Activated CD4-positive, alpha-beta T cell treated with anti-CD3 and anti-CD28 coated beads, Interleukin-2, amount 50 U/mL, for 24 hours (primary cell): ENCODE results near the gene MEA1.
"Not testable (repeated sequence)": the region's sequence is repeated elsewhere in the genome, so short reads cannot be mapped to it uniquely, and the experiment has no call there.

Experiments used
- DNase-seq, 2 donors: peaks; one replicate each; pipeline ENCODE4 v3.0.0-alpha.2; 2020; ENCODE audit warnings: low read depth in 1 of 2, low spot score in 1 of 2

Gene MEA1

GRCh38 chr6:43013097-43013842, 476 bp downstream of the MEA1 start:
- no peak for DNase-seq

GRCh38 chr6:43012364-43012763, 1.4 kb downstream of the MEA1 start:
- no peak for DNase-seq

DNA sequence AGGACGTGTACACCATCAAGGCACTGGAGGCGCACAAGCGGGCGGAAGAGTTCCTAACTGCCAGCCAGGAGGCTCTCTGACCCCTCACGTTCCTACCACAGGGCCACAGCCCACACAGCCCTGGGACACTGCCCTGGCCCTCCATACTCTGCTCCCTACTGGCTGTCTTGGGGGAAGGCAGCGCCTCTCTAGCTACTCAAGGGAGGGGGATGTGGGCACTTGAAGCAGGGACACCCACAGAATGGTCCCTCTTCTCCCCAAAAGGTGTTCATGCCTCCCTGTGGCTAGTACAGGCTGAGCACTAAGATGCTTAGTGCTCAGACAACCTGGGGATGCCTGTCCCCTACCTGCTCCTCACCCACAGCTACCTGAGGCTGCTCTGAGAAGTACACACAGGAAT, 2.5 kb downstream of the MEA1 start:
- no peak for DNase-seq

DNA sequence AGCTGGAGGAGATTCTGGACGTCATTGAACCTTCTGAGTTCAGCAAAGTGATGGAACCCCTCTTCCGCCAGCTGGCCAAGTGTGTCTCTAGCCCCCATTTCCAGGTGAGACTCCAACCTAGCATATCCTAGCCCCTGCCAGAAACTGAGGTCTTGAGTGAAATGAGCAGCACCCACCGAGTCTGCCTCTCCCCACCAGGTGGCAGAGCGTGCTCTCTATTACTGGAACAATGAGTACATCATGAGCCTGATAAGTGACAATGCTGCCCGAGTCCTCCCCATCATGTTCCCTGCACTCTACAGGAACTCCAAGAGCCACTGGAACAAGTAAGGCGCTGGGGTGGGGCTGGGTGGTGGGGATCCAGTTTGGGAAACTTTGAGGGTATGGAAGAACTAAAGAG, 4.6 kb downstream of the MEA1 start:
- no peak for DNase-seq

GRCh38 chr6:43007126-43007525, 6.6 kb downstream of the MEA1 start:
- no peak for DNase-seq

- DNase-seq: no peak
Observed at GRCh38 chr6:43006251-43006650, 7.5 kb downstream of the MEA1 start.

DNA sequence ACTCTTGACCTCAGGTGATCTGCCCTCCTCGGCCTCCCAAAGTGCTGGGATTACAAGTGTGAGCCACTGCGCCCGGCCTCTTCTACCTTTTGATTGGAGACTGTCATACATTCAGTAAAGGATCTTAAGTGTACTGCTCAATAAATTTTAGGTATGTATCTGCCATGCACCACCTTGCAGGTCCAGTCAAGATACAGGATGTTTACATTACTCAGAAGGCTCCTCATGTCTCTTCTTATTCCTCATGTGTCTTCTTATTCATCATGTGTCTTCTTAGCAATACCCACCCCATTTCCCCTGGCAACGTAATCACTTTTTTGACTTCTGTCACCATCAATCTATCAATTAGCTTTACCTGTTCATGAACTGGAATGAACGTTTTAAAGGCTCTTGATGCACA, 7.9 kb downstream of the MEA1 start:
- DNase-seq: no peak

DNA sequence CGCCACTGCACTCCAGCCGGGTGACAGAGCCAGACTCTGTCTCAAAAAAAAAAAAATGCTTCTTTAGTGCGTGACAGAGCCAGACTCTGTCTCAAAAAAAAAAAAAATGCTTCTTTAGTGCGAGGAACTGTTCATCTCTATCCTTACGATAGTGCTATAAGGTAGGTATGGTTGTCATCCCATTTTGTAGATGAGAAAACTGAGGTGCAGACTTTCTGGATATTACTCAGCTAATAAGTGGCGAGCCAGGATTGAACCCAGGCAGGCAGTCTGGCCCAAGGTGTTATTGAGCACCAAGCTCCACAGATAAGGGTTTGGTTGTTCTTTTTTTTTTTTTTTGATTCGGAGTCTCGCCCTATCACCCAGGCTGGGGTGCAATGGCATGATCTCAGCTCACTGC, 11.9 kb downstream of the MEA1 start:
- no peak for DNase-seq

- not testable (repeated sequence) for DNase-seq
Observed at GRCh38 chr6:42998205-42998604, 15.5 kb downstream of the MEA1 start.

DNA sequence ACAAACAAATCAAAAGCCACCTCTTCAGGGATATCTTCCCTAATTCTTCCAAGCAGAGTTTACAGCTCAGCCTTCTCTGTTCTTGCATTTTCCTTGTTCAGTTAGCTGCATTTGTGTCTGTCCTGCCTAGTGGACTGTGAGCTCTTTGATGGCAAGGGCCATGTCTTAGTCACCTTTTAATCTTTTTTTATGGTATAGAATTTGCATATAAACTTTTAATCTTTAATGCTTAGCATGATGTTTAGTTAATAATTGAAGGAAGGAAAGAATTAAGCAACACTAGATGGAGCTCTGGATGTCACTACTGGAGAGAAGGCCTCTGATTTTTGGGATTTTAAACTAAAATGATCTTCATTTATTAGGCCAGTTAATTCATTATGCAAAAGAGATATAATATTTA, 17.2 kb downstream of the MEA1 start:
- no peak for DNase-seq

DNA sequence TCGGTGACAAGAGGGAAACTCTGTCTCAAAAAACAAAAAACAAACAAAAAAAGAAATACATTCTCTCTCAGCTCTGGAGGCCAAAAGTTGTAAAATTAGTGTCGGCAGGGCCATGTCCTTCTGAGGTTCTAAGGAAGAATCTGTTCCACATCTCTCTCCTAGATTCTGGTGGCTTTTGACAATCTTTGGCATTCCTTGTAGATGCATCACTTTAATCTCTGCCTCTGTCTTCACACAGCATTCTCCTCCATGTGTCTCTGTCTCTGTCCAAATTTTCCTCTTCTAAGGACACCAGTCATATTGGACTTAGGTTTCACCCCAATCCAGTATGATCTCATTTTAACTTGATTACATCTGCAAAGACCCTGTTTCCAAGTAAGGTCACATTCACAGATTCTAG, 20.3 kb downstream of the MEA1 start:
- no peak for DNase-seq

DNA sequence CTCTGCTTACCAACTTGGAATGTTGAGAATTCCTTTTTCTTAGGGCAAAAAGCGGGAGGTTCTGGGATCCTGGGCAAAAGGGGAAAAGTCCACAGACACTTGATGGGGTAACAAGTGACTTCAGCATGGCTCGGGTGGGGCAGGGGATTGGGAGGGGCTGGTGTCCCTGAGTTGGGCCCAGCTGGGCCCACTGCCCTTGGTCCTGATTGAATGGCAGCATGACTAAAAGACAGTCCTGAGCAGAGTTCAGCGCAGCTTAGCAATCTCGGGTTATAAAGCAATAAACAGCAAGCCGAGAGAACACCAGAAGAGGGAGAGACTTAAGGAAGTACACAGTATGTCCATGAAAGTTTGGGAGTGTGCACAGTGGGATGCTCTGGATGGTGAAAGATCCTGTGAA, 23.8 kb downstream of the MEA1 start:
- DNase-seq: no peak

- no peak for DNase-seq
Observed at GRCh38 chr6:42988486-42989020, 25.2 kb downstream of the MEA1 start.

DNA sequence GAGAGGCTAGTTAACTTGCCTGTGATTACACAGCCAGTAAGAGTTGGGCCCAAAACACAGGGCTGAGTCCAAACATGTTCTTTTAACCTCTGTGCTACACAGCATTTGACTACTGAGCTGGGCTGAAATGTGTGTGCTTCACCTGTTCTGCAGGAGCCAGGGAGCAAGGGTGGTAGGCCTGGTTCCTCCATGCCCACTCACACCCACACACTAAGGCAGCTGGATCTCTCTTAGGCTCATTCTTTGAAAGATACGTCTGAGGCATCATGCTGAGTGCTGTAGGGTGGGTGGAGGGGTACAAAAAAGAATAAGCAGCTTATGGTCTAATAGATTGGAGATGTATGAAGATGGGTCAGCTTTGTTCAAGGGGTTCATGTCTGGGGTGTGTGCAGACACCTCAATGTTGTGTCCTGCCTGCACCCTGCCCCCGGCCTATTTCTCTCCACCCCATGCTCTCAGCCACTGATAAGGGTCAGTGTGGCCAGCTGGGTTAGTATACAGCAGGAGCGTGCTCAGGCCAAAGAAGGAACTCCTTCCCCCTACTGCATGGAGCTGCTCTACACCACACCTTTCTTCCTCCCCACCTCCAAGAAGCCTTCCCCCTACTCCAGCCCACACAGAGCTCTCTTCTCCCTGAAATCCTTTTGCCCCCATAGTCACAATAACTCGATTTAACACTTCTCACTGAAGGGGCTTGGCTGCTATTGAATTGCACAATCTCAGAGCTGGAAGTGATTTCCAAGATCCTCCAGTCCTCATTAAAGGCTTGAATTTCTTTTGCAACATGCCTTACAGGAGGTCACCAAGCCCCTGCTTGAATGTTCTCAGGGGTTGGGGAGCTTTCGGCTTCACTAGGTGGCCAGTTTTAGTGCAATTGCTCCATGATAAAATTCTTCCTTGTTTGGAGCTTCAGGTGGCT, 26.0 kb downstream of the MEA1 start:
- DNase-seq: no peak

GRCh38 chr6:42984924-42985475, 28.7 kb downstream of the MEA1 start:
- DNase-seq: no peak

DNA sequence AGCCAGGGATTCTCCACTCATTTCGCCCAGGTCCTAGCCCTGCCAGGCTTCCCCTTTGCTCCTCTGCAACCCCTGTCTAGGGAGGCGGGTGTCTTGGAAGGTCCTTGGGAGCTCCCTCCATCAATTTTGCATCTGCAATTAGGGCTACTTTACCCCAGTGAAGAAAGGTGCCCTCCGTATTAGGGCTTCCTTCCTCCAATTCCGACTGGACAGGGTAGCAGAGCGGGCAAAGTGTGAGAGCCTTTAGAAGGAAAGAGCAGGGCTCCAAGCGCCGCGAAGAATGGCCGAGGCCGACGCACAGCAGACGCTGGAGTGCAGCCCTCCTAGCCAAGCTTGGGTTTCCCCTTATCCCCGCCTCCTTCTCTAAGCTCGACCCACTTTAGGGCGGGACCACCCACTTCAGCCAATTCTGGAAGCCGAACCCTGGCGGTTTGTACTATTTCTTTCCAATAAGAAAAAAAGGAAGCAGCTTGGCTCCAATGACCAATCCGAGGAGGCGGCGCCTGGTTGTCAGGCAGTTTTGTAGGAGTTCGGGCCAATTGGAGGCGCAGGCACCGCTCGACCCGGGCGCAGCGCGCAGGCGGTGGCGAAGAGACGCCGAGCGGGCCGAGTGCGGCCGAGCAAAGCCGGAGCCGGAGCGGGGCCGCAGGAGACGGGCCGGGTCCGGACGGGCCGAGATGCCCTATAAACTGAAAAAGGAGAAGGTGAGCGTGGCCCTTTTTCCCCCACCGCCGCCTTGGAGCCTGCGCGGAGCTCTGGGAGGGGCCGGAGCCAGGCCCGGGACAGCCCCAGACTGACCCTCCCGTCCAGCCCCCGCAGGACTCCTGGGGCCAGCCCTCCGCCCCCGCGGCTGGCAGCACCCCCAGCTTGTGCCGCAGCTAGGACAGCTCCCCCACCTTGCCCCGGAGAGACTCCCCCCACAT, 29.5 kb downstream of the MEA1 start, which contains the start of gene PPP2R5D:
Gene PPP2R5D, plus strand, starts transcription at position 570 of the 923 bp plus-strand sequence. Its CDS starts 108 bp downstream, at position 678.
- DNase-seq: peak; percentile 86 to 96

DNA sequence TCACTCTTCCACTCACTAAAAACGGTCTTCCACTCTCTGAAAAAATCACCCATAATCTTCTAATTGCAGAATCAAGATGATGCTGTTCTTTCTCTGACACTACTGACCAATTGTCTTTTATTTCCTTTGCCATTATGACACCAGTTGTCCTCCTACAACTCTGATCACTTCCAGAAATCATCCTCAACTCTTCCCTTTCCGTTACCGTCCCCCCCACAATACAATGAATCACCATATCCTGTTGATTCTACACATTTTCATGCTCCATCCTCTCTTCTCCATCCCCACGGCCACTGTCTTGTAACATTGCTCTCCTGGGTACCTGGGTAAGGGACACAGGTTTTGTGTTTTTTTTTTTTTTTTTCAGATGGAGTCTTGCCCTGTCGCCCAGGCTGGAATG, 31.9 kb downstream of the MEA1 start:
- DNase-seq: no peak

DNA sequence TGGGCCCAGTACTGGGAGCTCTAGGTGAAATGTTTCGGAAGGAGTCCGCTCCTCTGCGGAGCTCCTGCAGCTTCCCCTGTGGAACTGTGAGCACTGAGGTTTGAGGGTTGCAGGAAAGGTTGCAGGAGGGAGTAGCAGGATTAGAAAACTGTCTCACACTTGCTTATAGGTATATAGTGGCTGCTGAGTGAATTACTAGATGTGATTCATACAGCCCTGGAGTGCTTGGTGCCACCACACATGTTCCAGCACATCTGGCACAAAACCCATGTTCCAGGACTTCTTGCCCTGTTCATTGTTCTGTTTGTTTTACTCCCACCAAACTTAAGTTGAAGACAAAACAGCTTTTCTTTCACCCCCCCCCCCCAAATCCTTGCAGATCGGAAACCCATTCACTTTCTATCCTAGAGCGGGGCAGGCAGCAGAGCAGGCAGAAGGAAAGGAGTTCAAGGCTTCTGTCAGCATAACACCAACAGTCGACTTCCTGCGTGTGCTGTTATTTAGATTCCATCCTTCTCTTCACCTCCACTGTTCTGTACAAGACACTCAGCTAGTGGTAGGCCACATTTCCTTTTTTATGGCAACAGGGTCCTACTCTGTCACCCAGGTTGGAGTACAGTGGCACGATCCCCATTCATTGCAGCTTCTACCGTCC, 34.1 kb downstream of the MEA1 start:
- no peak for DNase-seq

DNA sequence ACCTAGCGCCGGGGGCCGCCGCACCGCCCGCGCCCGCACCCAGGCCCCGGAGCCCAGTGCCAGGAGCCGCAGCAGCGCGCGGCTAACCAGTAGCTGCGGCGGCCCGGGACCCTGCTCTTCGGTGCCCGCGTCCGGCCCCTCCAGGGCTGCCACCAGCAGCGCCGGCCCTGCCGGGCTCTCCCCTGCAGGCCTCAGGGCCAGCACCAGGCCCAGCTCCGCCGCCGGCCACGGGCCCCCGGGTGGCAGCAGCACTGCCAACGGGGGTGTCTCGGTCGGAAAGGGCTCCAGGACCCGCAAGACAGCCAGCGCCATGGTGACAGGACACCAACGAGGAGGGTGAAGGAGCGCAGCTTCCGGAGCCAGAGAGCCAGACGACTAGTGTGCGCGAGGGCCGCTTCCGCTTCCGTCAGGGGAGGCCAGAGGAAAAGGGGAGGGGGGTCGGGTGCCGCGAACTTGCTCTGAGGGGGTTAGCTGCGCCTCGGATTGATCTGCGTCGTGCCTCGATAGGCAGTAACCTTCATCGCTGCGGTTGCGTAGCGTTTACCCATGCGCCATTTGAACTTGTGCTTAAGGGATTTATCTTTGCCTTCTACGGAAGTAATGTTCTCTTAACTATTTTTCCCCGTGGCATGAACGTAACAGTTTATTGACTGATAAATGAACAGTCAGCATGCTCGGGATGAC, 34.8 kb downstream of the MEA1 start, which contains the start of gene PEX6:
Gene PEX6, minus strand, starts transcription at position 343 of the 684 bp plus-strand sequence. Its CDS starts 31 bp downstream, at position 312.
- peak; percentile 76 to 92 for DNase-seq
